LHCN-M2 (cell line): Measurements from ENCODE around the gene IFIT5. TPM values are rescaled to one million over a fixed set of nuclear protein-coding genes. Genes with fewer than 3 reads are reported as not detected.
"Not testable (repeated sequence)": the region's sequence is repeated elsewhere in the genome, so short reads cannot be mapped to it uniquely, and the experiment has no call there.

Experiments used
- DNase-seq: peaks from one replicate; pipeline ENCODE4 v3.0.0-alpha.2; 2012; ENCODE audit warnings: low read depth
- total RNA-seq: library from RNA; depleted of rRNA; stranded (reverse); fragments of >200 nt; gene quantifications from 2 replicates; pipeline ENCODE4 v1.2.3, GENCODE V29; 2014; rRNA removed

IFIT5 gene
- total RNA-seq, 1 experiment from 2014 or later, result 40.5 TPM

DNA sequence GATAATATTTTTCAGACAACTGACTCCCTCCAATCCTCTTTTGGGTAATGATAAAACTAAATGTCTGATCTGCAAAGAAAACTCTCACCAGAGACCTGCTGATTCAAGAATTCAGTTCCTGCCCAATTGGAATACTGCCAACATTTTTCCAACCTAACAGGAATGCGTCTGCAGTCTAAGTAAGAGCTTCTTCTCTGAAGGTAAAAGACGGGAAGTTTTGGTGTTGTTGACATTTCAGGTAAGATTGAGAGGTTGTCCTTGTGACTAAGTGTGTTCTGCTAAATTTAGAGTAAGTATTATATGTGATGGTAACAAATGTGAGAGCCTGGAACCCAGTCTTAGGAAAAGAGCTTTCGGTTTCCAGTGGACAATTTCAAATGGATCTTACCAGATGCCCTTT, 17.6 kb downstream of the IFIT5 start:
- DNase-seq, result peak; percentile 54

DNA sequence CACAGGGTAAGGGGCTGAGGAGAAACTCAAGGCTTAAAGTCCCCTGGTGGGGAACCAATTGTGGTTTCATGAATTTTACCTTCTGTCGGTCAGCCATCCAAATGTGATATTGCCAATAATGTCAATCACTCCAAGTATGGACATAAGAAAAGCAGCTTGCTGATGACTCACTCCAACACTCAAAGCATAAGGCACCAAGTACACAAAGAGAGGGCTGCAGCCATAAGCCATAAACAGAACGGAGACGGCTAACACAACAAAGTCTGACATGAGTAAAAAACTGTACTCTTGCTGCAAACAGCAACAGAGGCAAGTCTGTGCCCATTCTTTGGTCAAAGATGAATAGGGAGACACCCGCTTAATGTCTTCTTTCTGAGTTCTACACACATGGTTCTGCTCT, 24.2 kb downstream of the IFIT5 start:
- no peak for DNase-seq

DNA sequence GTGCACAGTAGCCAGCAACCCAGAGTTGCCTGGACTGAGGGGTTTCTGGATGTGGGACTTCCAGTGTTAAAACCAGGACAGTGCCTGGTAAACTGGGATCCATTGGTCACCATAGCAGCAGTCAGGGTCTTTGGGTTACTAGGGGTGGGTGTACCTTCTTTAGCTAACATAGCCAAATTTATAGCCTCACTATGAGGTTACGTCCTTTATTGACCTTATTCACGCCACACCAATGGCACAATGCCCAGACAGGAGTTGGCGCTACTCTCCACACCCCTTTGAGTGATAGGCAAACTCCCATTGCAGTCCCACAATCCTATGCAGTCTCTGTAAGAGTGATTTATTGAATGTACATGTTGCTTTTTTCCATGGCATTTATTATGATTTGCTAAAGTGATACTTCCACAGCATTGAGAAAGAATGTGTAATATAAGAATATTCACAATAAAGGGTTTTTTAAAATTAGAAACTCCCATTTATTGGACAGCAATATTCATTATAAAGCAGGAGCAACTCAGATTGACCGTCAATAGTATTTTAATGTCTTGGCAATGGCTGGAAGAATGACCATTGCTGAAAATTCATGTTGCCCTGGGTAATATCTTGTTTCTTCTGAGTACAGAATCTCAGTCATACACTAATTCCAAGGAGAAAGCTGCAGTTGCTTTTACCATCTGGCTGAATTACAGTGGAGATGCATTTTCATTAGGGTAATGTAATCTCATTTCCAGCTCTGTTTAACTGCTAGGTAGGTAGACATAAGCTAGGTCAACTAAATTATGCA, 26.1 kb downstream of the IFIT5 start:
- DNase-seq, result no peak

DNA sequence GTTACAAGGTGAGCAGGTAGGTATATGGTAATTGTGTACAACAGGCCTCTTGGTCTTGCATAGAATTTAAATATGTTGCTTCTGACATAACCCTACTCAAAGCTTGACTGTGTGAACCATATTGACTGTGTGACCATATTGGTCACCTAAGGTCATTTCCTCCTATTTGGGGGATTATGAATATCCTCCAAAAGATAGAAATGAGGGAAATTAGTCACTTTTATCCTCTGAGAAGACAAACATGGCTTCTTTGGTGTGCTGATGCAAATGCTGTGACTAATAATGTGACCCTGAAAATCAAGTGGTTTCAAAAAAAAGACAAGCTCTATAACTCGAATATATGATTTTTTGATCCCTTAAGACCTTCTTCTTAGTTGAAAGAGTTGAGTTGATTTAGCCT, 27.9 kb downstream of the IFIT5 start:
- no peak for DNase-seq

DNA sequence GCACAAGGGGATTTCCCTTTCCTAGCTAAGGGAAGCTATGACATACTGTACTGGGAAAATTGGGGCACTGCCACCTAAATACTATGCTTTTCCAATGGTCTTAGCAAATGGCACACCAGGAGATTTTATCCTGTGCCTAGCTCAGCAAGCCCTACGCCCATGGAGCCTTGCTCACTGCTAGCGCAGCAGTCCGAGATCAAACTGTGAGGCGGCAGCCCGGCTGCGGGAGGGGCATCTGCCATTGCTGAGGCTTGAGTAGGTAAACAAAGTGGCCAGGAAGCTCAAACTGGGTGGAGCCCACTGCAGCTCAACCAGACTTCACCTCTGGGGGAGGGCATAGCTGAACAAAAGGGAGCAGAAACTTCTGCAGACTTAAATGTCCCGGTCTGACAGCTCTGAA, 30.5 kb downstream of the IFIT5 start:
- not testable (repeated sequence) for DNase-seq

- no peak for DNase-seq
Measured at GRCh38 chr10:89450901-89451300, 36.5 kb downstream of the IFIT5 start.

DNA sequence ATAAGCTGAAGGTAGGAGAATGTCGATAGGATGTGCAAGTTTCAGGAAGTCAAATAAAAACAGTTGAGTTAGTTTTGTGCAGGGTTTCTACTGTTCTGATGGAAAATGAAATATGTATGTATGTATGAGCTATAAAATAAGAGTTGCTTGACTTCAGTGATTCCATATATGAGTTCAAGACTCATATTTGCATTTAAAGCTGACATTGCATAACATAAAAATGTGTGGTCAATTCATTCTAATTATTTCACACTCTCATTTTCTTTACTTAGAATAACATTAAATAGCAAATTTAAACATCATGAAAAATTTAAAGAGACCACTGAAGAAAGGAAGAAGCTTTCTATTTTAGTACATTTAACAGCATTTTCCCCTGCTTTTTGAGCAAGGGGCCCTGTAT, 37.8 kb downstream of the IFIT5 start:
- DNase-seq, result no peak

- no peak for DNase-seq
Measured at GRCh38 chr10:89454561-89455347, 40.4 kb downstream of the IFIT5 start.

DNA sequence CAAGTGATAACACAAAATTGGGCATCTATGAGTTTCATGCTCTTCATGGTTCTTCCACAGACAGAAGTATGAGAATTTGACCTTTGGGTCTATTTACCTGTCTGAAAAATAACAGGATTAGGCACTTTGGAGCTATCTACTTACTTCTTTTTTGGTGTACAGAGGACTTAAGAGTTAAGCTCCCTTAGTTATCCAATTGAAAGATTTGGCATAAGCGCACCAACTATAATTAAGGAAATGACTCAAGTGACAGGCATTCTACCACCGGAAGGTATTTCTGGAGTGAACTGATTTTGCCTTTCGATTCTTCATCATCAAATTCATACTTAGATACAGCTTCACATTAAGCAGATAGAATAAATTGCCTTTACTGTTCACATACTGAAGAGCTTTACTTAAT, 43.9 kb downstream of the IFIT5 start:
- peak; percentile 74 for DNase-seq

DNA sequence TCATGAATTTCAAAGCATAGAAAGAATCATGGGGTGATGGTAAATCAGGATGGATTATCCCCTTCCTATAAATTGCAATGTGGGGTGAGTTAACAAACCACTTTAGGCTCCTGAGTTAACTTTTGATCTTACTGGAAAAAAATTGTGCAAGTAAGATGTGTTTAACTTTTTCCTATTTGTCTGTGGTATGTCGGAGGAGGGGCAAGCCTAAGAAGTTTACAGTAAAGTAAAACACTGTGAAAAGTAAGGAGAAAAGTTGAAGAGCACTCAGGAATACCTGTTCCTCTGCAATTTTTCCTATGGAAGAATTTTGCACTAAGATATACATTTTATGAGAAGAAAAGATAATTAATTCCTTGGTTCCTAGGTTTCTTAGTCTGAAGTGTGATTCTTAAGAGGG, 44.4 kb downstream of the IFIT5 start:
- no peak for DNase-seq

DNA sequence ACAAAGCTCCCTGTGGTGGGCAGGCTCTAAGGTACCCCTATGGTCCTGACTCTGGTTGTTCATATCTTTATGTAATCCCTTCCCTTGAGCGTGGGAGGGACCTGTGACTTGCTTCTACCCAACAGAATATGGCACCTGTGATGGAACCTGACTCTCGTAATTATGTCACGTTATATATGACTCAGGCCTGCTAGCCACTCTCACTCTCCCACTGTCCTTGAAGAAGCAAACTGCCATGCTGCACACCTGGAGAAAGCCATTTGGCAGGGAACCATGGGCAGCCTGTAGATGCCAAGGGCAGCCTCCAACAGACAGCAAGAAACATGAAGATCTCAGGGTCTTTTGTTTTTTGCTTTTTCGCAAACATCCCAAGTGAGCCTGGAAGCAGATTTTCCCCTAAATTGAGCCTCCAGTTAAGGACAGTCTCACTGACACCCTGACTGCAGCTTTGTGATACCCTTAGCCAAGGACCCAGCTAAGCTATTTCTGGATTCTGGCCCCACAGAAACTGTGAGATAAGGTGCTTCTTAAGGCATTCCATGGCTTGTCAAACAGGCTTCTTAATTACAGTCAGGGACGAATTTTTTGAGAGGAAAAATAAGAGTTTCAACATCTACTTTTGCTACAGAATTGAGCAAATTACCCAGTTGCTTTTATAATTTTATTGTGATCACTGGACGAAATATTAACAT, 49.6 kb downstream of the IFIT5 start:
- no peak for DNase-seq

DNA sequence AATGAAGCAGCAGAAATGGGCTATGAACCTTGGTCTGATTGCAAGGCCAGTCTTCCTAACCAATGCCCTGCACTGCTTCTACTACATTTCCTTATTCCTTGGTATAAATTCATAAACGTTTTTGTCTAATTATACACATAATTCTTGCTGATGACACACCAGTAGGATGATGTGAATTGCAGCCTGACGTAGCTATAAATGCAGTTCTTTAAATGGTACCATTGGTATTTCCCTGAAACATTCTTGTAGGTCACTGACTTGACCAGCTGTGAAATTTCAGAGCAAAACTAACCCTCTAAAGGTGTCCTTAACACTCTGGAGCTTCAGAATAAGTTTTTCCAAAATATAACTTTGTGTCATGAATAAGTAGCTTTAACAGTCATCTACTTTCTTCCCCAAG, 50.8 kb downstream of the IFIT5 start:
- DNase-seq, result no peak

- peak; percentile 63 for DNase-seq
Measured at GRCh38 chr10:89466599-89467035, 52.2 kb downstream of the IFIT5 start.

GRCh38 chr10:89468191-89468965, 54.0 kb downstream of the IFIT5 start:
- no peak for DNase-seq

- no peak for DNase-seq
Measured at GRCh38 chr10:89469517-89469916, 55.1 kb downstream of the IFIT5 start.

Other genes with a start within 250 kb of the IFIT5 start
- 0.06 TPM in 2 replicates for gene CH25H, start 207.3 kb upstream of the IFIT5 start, total RNA-seq
- gene LIPA, start 162.8 kb upstream of the IFIT5 start, total RNA-seq, result 53.5 and 55.6 TPM in 2 replicates
- gene IFIT2, start 112.5 kb upstream of the IFIT5 start, total RNA-seq, result 3.9 and 9.0 TPM in 2 replicates
- gene IFIT3, start 86.6 kb upstream of the IFIT5 start, total RNA-seq, result 15.6 and 32.0 TPM in 2 replicates
- not detected in 2 replicates for gene IFIT1B, start 36.5 kb upstream of the IFIT5 start, total RNA-seq
- 33.3 and 70.9 TPM in 2 replicates for gene IFIT1, start 21.9 kb upstream of the IFIT5 start, total RNA-seq
- 0.45 and 0.52 TPM in 2 replicates for gene SLC16A12, start 121.0 kb downstream of the IFIT5 start, total RNA-seq
- gene PANK1, start 230.7 kb downstream of the IFIT5 start, total RNA-seq, result 6.3 and 10.4 TPM in 2 replicates